ENCODE measurements around the gene MFSD6. TPM values are rescaled to one million over a fixed set of nuclear protein-coding genes. Genes with fewer than 3 reads are reported as not detected.

MFSD6 gene
- total and polyA plus RNA-seq, 9 donors, result 7.7 to 68.1 (median 11.8) TPM

DNA sequence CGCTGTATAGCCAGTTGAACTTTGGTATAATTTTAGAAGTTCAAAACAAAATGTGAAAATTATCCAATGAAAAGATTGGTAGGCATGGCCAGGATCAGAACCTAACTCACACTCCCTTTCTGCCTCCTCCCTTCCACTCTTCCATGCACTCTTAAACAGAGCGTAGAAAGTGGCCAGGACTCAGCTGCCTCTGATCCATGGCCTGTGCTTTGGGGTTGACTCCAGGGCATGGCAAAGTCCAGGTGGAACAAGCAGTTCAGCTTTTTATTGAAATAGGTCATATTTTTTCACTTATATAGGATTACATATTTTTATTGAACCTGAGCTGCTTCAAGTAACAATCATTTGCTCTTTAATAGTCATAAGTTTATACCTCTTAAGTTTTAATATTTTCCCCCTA lies 38.5 kb upstream of the MFSD6 start:
- no peak overlapping the region for H3K4me3 ChIP-seq
- WGBS, 3 donors, result 95 to 97% (median 97%) methylated on average over 2 of the region's 2 CpGs
- intact Hi-C loops (cut with DNase I), result loop anchor here in 1 of 4 donors (10.0 kb wide), 1 partner anchor 45 kb away; no protein-coding TSS in a partner anchor
- no peak for TF ChIP-seq EP300 (IDR thresholded peaks at IDR 0.05)
- TF ChIP-seq, protein P1, sequence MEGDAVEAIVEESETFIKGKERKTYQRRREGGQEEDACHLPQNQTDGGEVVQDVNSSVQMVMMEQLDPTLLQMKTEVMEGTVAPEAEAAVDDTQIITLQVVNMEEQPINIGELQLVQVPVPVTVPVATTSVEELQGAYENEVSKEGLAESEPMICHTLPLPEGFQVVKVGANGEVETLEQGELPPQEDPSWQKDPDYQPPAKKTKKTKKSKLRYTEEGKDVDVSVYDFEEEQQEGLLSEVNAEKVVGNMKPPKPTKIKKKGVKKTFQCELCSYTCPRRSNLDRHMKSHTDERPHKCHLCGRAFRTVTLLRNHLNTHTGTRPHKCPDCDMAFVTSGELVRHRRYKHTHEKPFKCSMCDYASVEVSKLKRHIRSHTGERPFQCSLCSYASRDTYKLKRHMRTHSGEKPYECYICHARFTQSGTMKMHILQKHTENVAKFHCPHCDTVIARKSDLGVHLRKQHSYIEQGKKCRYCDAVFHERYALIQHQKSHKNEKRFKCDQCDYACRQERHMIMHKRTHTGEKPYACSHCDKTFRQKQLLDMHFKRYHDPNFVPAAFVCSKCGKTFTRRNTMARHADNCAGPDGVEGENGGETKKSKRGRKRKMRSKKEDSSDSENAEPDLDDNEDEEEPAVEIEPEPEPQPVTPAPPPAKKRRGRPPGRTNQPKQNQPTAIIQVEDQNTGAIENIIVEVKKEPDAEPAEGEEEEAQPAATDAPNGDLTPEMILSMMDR (IDR thresholded peaks at IDR 0.05), result no peak
- TF ChIP-seq POLR2A (IDR thresholded peaks at IDR 0.05), result no peak
- peaks cover 1% of the 10 kb centered on the region for H3K4me1 ChIP-seq (ENCODE audit: insufficient read depth)
- no peak for DNase-seq
- H3K36me3 ChIP-seq, result no peaks in the 10 kb centered on the region
- no peaks in the 10 kb centered on the region for H3K9me3 ChIP-seq
- no peaks in the 10 kb centered on the region for H3K27me3 ChIP-seq
- no peak overlapping the region for H3K27ac ChIP-seq

DNA sequence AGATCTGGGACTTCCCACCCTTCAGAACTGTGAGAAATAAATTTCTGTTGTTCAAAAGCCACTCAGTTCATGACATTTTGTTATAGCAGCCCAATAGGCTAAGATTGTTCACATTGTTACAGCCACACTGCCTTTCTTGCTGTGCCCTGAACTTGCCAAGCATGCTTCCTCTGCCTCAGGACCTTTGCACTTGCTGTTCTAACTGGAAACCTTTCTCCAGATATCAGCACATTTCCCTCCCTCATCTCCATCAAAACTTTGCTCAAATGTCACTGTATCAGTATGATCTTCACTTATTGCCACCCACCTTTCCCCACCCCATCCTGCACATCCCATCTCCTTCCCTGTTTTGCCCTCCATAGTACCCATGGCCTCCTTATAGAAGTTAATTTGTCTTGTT lies 32.1 kb upstream of the MFSD6 start:
- intact Hi-C loops (cut with DNase I), result loop anchor here in 1 of 4 donors (10.0 kb wide), 1 partner anchor 51 kb away; no protein-coding TSS in a partner anchor
- Histone ChIP-seq H3K4me3 (no peak overlapping the region), H3K27ac (no peak overlapping the region), H3K36me3 (no peaks in the 10 kb centered on the region), H3K4me1 (ENCODE audit: insufficient read depth) (peaks cover 1% of the 10 kb centered on the region), H3K9me3 (no peaks in the 10 kb centered on the region), H3K27me3 (no peaks in the 10 kb centered on the region)
- no peak for DNase-seq
- TF ChIP-seq, protein P1 (IDR thresholded peaks at IDR 0.05), result no peak
- TF ChIP-seq POLR2A (IDR thresholded peaks at IDR 0.05), result no peak
- TF ChIP-seq EP300 (IDR thresholded peaks at IDR 0.05), result no peak

DNA sequence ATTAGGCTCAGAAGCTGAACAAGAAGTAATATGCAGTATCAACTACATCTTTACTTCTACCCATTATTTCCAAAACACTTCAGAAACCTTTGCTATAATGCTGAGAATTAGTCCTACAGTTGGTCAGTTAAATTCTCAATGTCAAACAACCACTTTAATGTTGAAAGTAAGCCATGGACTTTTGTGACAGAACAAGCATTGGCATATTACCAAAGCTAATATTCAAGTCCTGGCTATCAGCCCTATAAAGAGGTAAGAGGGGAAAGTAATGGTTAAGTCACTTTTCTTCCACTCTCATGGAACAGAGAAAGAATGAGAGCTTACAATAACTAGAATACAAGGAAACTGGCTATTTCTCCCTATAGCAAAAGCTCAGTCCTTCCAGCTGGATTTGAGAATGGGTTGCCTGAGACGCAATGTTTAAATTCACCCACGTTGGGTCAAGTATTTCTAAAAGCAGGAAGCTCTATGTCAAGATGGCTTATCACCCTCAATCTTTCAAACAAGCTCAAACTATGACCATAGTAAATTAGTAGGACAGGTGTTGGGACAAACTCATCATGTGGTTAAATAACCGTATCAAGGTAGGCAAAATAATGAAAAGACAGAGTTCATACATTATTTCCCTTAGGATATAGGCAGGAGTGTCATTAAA lies 31.4 kb upstream of the MFSD6 start:
- intact Hi-C loops (cut with DNase I), result loop anchor here in 1 of 4 donors (10.0 kb wide), 1 partner anchor 52 kb away; no protein-coding TSS in a partner anchor
- peaks cover 1% of the 10 kb centered on the region for H3K4me1 ChIP-seq (ENCODE audit: insufficient read depth)
- H3K27me3 ChIP-seq, result no peaks in the 10 kb centered on the region
- TF ChIP-seq, protein P1 (IDR thresholded peaks at IDR 0.05), result no peak
- TF ChIP-seq EP300 (IDR thresholded peaks at IDR 0.05), result no peak
- no peak for TF ChIP-seq POLR2A (IDR thresholded peaks at IDR 0.05)
- no peaks in the 10 kb centered on the region for H3K9me3 ChIP-seq
- no peak for DNase-seq
- no peaks in the 10 kb centered on the region for H3K36me3 ChIP-seq
- H3K4me3 ChIP-seq, result no peak overlapping the region
- WGBS, 3 donors, result 77 to 81% (median 78%) methylated on average over 3 of the region's 3 CpGs
- no peak overlapping the region for H3K27ac ChIP-seq

DNA sequence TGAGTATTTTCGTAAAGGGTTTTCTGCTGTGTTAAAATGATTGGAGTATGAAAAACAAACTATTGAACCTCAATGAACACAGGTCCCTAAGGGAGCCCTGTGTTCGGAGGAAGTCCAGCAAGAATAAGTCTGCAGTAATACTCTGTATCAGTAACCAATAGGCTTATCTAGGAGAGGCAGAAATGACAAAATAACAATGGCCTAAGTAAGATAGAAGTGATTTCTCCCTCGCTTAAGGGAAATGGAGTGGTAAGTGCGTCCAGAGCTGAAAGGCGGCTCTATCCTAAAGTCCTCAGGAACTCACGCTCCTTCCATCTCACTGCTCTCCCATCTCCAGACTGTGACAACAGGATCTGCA lies 29.3 kb upstream of the MFSD6 start:
- WGBS, 3 donors, result 85 to 96% (median 93%) methylated on average over 6 of the region's 6 CpGs
- Histone ChIP-seq H3K27me3 (no peaks in the 10 kb centered on the region), H3K4me1 (ENCODE audit: insufficient read depth) (no peaks in the 10 kb centered on the region), H3K4me3 (no peak overlapping the region), H3K9me3 (no peaks in the 10 kb centered on the region), H3K36me3 (no peaks in the 10 kb centered on the region), H3K27ac (no peak overlapping the region)
- intact Hi-C loops (cut with DNase I), result loop anchor here in 1 of 4 donors (10.0 kb wide), 1 partner anchor 54 kb away; no protein-coding TSS in a partner anchor
- DNase-seq, result no peak
- TF ChIP-seq, protein P1 (IDR thresholded peaks at IDR 0.05), result no peak
- TF ChIP-seq POLR2A (IDR thresholded peaks at IDR 0.05) (no peak), EP300 (IDR thresholded peaks at IDR 0.05) (no peak)

All from ovary (tissue), 9 donors.